Chondrocyte (in vitro differentiated cells): ENCODE measurements around the gene KRTCAP2. TPM values are rescaled to one million over a fixed set of nuclear protein-coding genes. Genes with fewer than 3 reads are reported as not detected.
"Not testable (repeated sequence)": the region's sequence is repeated elsewhere in the genome, so short reads cannot be mapped to it uniquely, and the experiment has no call there.

Experiments
- DNase-seq: peaks from one replicate; pipeline ENCODE4 v3.0.0; 2021; ENCODE audit warnings: mixed read lengths, low spot score
- H3K27ac Mint-ChIP-seq: one replicate; pipeline ENCODE4 v1.8.0; 2021; ENCODE audit warnings: mild to moderate bottlenecking, moderate library complexity, mixed read lengths; ENCODE audit not compliant: unreplicated experiment
- H3K27me3 Mint-ChIP-seq: 2 replicates; pipeline ENCODE4 v1.8.0; 2021; ENCODE audit warnings: low read depth, mixed read lengths
- H3K36me3 Mint-ChIP-seq: 2 replicates; pipeline ENCODE4 v1.8.0; 2021; ENCODE audit warnings: low read depth, mixed read lengths
- H3K4me1 Mint-ChIP-seq: 2 replicates; pipeline ENCODE4 v1.8.0; 2021; ENCODE audit warnings: low read depth, mild to moderate bottlenecking, mixed read lengths
- H3K4me3 Mint-ChIP-seq: one replicate; pipeline ENCODE4 v1.8.0; 2021; ENCODE audit warnings: mild to moderate bottlenecking, moderate library complexity, mixed read lengths; ENCODE audit not compliant: unreplicated experiment
- H3K9me3 Mint-ChIP-seq: 2 replicates; pipeline ENCODE4 v1.8.0; 2021; ENCODE audit warnings: low read depth, mixed read lengths
- CTCF ChIP-seq: fragments of 200-600 bp; sonication (generic); IDR thresholded peaks from 2 replicates; pipeline ENCODE4 v1.5.0; 2021; ENCODE audit warnings: antibody characterized with exemption, mild to moderate bottlenecking, moderate library complexity
- total RNA-seq: library from RNA; stranded (reverse); gene quantifications from 3 replicates; pipeline ENCODE4 v1.2.1, GENCODE V29; 2021

The KRTCAP2 gene
- total RNA-seq, 1 donor from 2014 or later: 159 TPM

GRCh38 chr1:155170101-155170785 is 2.9 kb downstream of the KRTCAP2 start:
- DNase-seq: no peak
- Mint-ChIP-seq H3K27ac (no peak overlapping the region), H3K4me3 (no peak overlapping the region), H3K36me3 (peaks cover 13% of the 10 kb centered on the region), H3K9me3 (no peaks in the 10 kb centered on the region), H3K4me1 (peaks cover 46% of the 10 kb centered on the region), H3K27me3 (no peaks in the 10 kb centered on the region)
- TF ChIP-seq CTCF: no peak

- peaks cover 39% of the 10 kb centered on the region for H3K4me1 Mint-ChIP-seq
- DNase-seq: no peak
- peaks cover 13% of the 10 kb centered on the region for H3K36me3 Mint-ChIP-seq
- no peaks in the 10 kb centered on the region for H3K9me3 Mint-ChIP-seq
- H3K27ac Mint-ChIP-seq: peak overlapping the region; percentile 52
- TF ChIP-seq CTCF: no peak
- H3K27me3 Mint-ChIP-seq: no peaks in the 10 kb centered on the region
- no peak overlapping the region for H3K4me3 Mint-ChIP-seq
Measured at GRCh38 chr1:155169541-155169940, 3.6 kb downstream of the KRTCAP2 start.

GRCh38 chr1:155168456-155169210 is 4.5 kb downstream of the KRTCAP2 start:
- H3K27me3 Mint-ChIP-seq: no peaks in the 10 kb centered on the region
- no peak overlapping the region for H3K4me3 Mint-ChIP-seq
- H3K4me1 Mint-ChIP-seq: peaks cover 32% of the 10 kb centered on the region
- H3K27ac Mint-ChIP-seq: no peak overlapping the region
- no peaks in the 10 kb centered on the region for H3K9me3 Mint-ChIP-seq
- DNase-seq: no peak
- TF ChIP-seq CTCF: no peak
- H3K36me3 Mint-ChIP-seq: peaks cover 13% of the 10 kb centered on the region

DNA sequence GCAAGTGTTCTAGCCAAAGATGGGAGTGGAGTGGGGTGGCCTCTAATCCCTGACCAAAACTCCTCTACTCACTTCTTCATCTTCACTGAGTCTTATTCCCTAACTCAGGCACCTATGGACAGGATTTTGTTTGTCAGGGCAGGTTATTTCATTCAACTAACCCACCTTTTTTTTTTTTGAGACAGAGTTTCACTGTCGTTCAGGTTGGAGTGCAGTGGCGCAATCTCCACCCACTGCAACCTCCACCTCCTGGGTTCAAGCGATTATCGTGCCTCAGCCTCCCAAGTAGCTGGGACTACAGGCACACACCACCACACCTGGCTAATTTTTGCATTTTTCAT is 5.0 kb downstream of the KRTCAP2 start:
- not testable (repeated sequence) for H3K27ac Mint-ChIP-seq, H3K4me3 Mint-ChIP-seq
- peaks cover 13% of the 10 kb centered on the region for H3K36me3 Mint-ChIP-seq

GRCh38 chr1:155167166-155168104 is 5.7 kb downstream of the KRTCAP2 start:
- Mint-ChIP-seq H3K27me3 (no peaks in the 10 kb centered on the region), H3K27ac (peak overlapping the region; percentile 4), H3K9me3 (no peaks in the 10 kb centered on the region), H3K4me1 (peaks cover 23% of the 10 kb centered on the region), H3K4me3 (peak overlapping the region; percentile 51), H3K36me3 (peaks cover 13% of the 10 kb centered on the region)
- no peak for DNase-seq
- peak; percentile 84 for TF ChIP-seq CTCF

More for the DNA sequence above, 5.0 kb downstream of the KRTCAP2 start:
- not testable (repeated sequence) for H3K27me3 Mint-ChIP-seq, DNase-seq, H3K9me3 Mint-ChIP-seq
- H3K4me1 Mint-ChIP-seq: peaks cover 26% of the 10 kb centered on the region
